ENCODE results near the gene ARID3B. TPM values are rescaled to one million over a fixed set of nuclear protein-coding genes. Genes with fewer than 3 reads are reported as not detected.
"Not testable (repeated sequence)": the region's sequence is repeated elsewhere in the genome, so short reads cannot be mapped to it uniquely, and the experiment has no call there.

Gene ARID3B
- total and polyA plus RNA-seq, 7 donors = 1.8 to 5.5 (median 3.0) TPM

- Histone ChIP-seq H3K27ac (no peak overlapping the region), H3K27me3 (ENCODE audit: insufficient read depth in 3 of 3, low read length in 2 of 3) (no peaks in the 10 kb centered on the region), H3K4me1 (no peaks in the 10 kb centered on the region), H3K36me3 (ENCODE audit: insufficient read depth in 1 of 2, low read depth in 1 of 2) (peaks cover 0 to 49% of the 10 kb centered on the region in 2 donors), H3K4me3 (no peak overlapping the region), H3K9me3 (no peaks in the 10 kb centered on the region)
- no peak for ATAC-seq
- TF ChIP-seq CTCF (IDR thresholded peaks at IDR 0.05) = no peak
- WGBS, 3 donors = 78 to 79% (median 78%) methylated on average over 3 of the region's 3 CpGs
- intact Hi-C loops (cut with DNase I) = no loop called here
- DNase-seq = no peak
Measured at GRCh38 chr15:74592222-74592621, 51.2 kb downstream of the ARID3B start.

GRCh38 chr15:74593122-74593521 lies 52.1 kb downstream of the ARID3B start:
- H3K36me3 ChIP-seq (ENCODE audit: insufficient read depth in 1 of 2, low read depth in 1 of 2) = peaks cover 0 to 49% of the 10 kb centered on the region in 2 donors
- 88 to 91% (median 91%) methylated on average over 7 of the region's 7 CpGs for WGBS, 3 donors
- DNase-seq (no peak), ATAC-seq (no peak)
- intact Hi-C loops (cut with DNase I) = no loop called here
- no peak for TF ChIP-seq CTCF (IDR thresholded peaks at IDR 0.05)
- no peak overlapping the region for H3K27ac ChIP-seq
- H3K27me3 ChIP-seq (ENCODE audit: insufficient read depth in 3 of 3, low read length in 2 of 3) = no peaks in the 10 kb centered on the region
- H3K4me1 ChIP-seq = no peaks in the 10 kb centered on the region
- H3K9me3 ChIP-seq = no peaks in the 10 kb centered on the region
- no peak overlapping the region for H3K4me3 ChIP-seq

GRCh38 chr15:74594455-74594854 lies 53.4 kb downstream of the ARID3B start:
- H3K9me3 ChIP-seq = no peaks in the 10 kb centered on the region
- ATAC-seq = no peak
- no peak for TF ChIP-seq CTCF (IDR thresholded peaks at IDR 0.05)
- no peak overlapping the region for H3K27ac ChIP-seq
- H3K27me3 ChIP-seq (ENCODE audit: insufficient read depth in 3 of 3, low read length in 2 of 3) = no peaks in the 10 kb centered on the region
- H3K4me3 ChIP-seq = no peak overlapping the region
- no peak for DNase-seq
- peaks cover 0 to 47% of the 10 kb centered on the region in 2 donors for H3K36me3 ChIP-seq (ENCODE audit: insufficient read depth in 1 of 2, low read depth in 1 of 2)
- intact Hi-C loops (cut with DNase I) = no loop called here
- H3K4me1 ChIP-seq = peaks cover 8% of the 10 kb centered on the region
- 90 to 98% (median 93%) methylated on average over 4 of the region's 4 CpGs for WGBS, 3 donors

- intact Hi-C loops (cut with DNase I) = no loop called here
Measured at GRCh38 chr15:74595271-74595670, 54.3 kb downstream of the ARID3B start.

GRCh38 chr15:74596736-74597135 lies 55.7 kb downstream of the ARID3B start:
- intact Hi-C loops (cut with DNase I); DNase-seq; H3K4me3 ChIP-seq; H3K27me3 ChIP-seq (ENCODE audit: insufficient read depth in 3 of 3, low read length in 2 of 3); ATAC-seq; H3K9me3 ChIP-seq; H3K27ac ChIP-seq: not testable (repeated sequence)
- H3K4me1 ChIP-seq = peaks cover 13% of the 10 kb centered on the region
- peaks cover 0 to 30% of the 10 kb centered on the region in 2 donors for H3K36me3 ChIP-seq (ENCODE audit: insufficient read depth in 1 of 2, low read depth in 1 of 2)
- WGBS, 3 donors = 77 to 80% (median 78%) methylated on average over 10 of the region's 11 CpGs

More at GRCh38 chr15:74595271-74595670, 54.3 kb downstream of the ARID3B start:
- WGBS, 3 donors = 89 to 91% (median 89%) methylated on average over 5 of the region's 5 CpGs
- DNase-seq (no peak), ATAC-seq (no peak)
- TF ChIP-seq CTCF (IDR thresholded peaks at IDR 0.05) = no peak
- no peaks in the 10 kb centered on the region for H3K9me3 ChIP-seq
- no peak overlapping the region for H3K27ac ChIP-seq
- no peaks in the 10 kb centered on the region for H3K27me3 ChIP-seq (ENCODE audit: insufficient read depth in 3 of 3, low read length in 2 of 3)
- peaks cover 0 to 39% of the 10 kb centered on the region in 2 donors for H3K36me3 ChIP-seq (ENCODE audit: insufficient read depth in 1 of 2, low read depth in 1 of 2)
- peaks cover 13% of the 10 kb centered on the region for H3K4me1 ChIP-seq
- no peak overlapping the region for H3K4me3 ChIP-seq

GRCh38 chr15:74597146-74597705 lies 56.2 kb downstream of the ARID3B start:
- peaks cover 13% of the 10 kb centered on the region for H3K4me1 ChIP-seq
- 82 to 90% (median 85%) methylated on average over 14 to 16 of the region's 16 CpGs for WGBS, 3 donors
- H3K9me3 ChIP-seq; H3K4me3 ChIP-seq; intact Hi-C loops (cut with DNase I); ATAC-seq; DNase-seq; H3K27ac ChIP-seq; H3K27me3 ChIP-seq (ENCODE audit: insufficient read depth in 3 of 3, low read length in 2 of 3): not testable (repeated sequence)
- peaks cover 0 to 25% of the 10 kb centered on the region in 2 donors for H3K36me3 ChIP-seq (ENCODE audit: insufficient read depth in 1 of 2, low read depth in 1 of 2)

Measured in psoas muscle (tissue), 8 donors.